Measurements from ENCODE around the gene CRADD.

DNA sequence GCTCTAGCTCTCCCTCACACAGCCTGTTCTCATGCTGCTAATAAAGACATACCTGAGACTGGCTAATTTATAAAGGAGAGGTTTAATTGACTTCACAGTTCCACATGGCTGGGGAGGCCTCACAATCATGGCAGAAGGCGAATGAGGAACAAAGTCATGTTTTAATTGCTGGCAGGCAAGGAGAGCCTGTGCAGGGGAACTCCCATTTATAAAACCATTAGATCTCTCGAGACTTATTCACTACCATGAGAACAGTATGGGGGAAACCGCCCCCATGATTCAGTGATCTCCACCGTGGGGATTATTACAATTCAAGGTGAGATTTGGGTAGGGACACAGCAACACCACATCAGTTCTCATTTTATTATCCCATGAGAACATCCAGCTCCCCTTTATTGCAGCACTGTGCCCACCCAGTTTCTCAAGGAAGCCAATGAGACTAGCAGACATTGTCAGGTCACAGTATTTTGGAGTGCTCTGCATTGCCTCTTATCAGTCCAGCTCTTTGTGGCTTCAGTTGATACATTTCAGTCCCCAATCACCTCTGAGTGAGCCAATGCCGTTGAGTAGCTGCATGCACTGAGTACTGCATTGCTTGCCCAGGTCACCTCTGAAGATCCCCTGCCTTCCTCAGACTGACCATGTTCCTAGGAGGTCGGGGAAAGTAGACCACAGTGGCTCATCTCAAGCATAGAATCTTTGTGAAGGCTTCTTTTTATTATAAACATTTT is 131.2 kb downstream of the CRADD start:
- TF ChIP-seq, protein P1, sequence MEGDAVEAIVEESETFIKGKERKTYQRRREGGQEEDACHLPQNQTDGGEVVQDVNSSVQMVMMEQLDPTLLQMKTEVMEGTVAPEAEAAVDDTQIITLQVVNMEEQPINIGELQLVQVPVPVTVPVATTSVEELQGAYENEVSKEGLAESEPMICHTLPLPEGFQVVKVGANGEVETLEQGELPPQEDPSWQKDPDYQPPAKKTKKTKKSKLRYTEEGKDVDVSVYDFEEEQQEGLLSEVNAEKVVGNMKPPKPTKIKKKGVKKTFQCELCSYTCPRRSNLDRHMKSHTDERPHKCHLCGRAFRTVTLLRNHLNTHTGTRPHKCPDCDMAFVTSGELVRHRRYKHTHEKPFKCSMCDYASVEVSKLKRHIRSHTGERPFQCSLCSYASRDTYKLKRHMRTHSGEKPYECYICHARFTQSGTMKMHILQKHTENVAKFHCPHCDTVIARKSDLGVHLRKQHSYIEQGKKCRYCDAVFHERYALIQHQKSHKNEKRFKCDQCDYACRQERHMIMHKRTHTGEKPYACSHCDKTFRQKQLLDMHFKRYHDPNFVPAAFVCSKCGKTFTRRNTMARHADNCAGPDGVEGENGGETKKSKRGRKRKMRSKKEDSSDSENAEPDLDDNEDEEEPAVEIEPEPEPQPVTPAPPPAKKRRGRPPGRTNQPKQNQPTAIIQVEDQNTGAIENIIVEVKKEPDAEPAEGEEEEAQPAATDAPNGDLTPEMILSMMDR (IDR thresholded peaks at IDR 0.05), result no peak
- TF ChIP-seq EZH2 (IDR thresholded peaks at IDR 0.05; ENCODE audit: borderline replicate concordance, insufficient read depth, low read depth, low read length, poor library complexity, severe bottlenecking), result no peak
